Fibroblast of upper back skin (primary cell): ENCODE measurements around the gene HIBADH.

Experiments used
- DNase-seq: peaks from one replicate; pipeline ENCODE4 v3.0.0-alpha.2; 2013

Gene HIBADH

DNA sequence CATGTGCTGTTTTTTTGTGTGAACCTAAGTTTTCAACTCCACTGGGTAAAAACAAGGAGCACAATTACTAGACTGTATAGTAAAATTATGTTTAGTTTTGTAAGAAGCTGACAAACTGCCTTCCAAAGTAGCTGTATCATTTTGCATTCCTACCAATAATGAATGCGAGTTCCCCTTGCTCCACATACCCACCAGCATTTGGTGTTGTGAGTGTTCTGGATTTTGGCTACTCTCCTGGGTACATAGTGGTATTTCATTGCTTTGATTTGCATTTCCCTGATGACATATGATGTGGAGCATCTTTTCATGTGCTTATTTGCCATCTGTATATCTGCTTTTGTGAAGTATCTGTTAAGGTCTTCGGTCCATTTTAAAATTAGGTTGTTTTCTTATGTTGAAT is 178.2 kb downstream of the HIBADH start:
- DNase-seq, result no peak

DNA sequence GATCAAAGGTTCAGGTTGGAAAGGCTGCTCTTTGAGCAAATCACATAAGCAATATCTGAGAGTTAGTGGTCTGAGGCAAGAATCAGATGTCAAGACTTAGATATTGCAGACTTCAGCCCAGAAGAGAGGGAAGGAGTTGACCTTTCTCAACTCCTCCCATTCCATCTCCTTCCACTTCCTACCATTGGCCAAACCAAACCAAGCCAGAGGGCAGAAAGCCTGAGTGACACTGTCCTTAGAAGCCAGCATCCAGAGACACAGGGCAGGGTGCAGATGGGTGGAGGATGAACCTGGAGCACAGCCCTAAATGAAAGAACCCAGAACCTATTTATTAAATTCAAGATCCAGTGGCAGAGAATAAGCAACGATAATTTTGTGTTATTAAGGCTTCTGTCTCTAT is 180.5 kb downstream of the HIBADH start:
- no peak for DNase-seq

DNA sequence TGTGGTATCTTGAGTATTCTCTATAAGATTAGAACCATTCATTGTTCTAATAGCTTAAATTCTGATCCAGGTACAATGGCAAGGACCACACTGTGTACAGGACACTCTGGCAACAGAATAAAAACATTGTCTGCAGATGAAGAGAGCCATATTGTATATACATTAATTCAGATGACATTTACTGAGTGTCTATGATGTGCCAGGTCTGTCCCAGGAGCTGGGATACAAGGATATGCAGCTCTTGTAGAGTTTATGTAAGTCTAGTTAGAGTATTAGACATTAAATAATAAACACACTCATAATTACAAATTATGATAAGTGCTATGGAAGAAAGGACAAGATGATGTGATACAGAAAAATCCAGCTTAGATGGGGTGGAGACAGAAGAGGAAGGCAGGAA is 184.1 kb downstream of the HIBADH start:
- no peak for DNase-seq

GRCh38 chr7:27478084-27478483 is 184.6 kb downstream of the HIBADH start:
- DNase-seq, result no peak

DNA sequence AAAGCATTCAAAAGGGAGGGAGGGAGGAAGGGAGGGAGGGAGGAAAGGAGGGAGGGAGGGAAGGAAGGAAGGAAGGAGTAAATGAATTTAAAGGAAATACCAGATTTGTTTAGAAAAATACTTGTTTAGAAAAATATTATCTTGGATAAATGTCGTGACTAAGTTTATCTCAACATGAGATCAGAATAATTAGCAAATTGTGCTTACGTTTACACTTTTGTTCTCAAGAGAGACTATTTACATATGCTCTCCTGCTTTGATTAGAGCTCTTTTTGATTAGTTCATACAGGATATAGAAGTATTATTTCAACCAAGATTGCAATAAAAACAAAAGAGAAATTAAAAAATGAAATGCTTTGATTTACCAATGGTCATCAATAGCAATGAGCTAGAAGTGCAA is 186.2 kb downstream of the HIBADH start:
- no peak for DNase-seq
